NCI-H2171 (cell line): ENCODE data around the gene TUBGCP2.
"Not testable (repeated sequence)": the region's sequence is repeated elsewhere in the genome, so short reads cannot be mapped to it uniquely, and the experiment has no call there.

Source experiments
- DNase-seq: peaks from one replicate; lab custom pipeline; 2025; lab: John Stamatoyannopoulos, UW

Gene TUBGCP2

GRCh38 chr10:133324857-133325260 lies 16.2 kb upstream of the TUBGCP2 start:
- DNase-seq, result no peak

GRCh38 chr10:133324198-133324792 lies 15.6 kb upstream of the TUBGCP2 start:
- DNase-seq, result peak; percentile 24

GRCh38 chr10:133322064-133322709 lies 13.5 kb upstream of the TUBGCP2 start:
- not testable (repeated sequence) for DNase-seq

- not testable (repeated sequence) for DNase-seq
Observed at GRCh38 chr10:133320852-133321422, 12.3 kb upstream of the TUBGCP2 start.

- peak; percentile 31 for DNase-seq
Observed at GRCh38 chr10:133318494-133319127, 9.9 kb upstream of the TUBGCP2 start.

- DNase-seq, result no peak
Observed at GRCh38 chr10:133316732-133317131, 8.1 kb upstream of the TUBGCP2 start.

GRCh38 chr10:133316266-133316665 lies 7.6 kb upstream of the TUBGCP2 start:
- no peak for DNase-seq

- DNase-seq, result no peak
Observed at GRCh38 chr10:133315847-133316246, 7.2 kb upstream of the TUBGCP2 start.

GRCh38 chr10:133314911-133315310 lies 6.2 kb upstream of the TUBGCP2 start:
- DNase-seq, result no peak

- DNase-seq, result no peak
Observed at GRCh38 chr10:133313192-133313591, 4.5 kb upstream of the TUBGCP2 start.

GRCh38 chr10:133312769-133313145 lies 4.1 kb upstream of the TUBGCP2 start:
- DNase-seq, result no peak

- DNase-seq, result no peak
Observed at GRCh38 chr10:133312016-133312768, 3.5 kb upstream of the TUBGCP2 start.

GRCh38 chr10:133311570-133311969 lies 2.9 kb upstream of the TUBGCP2 start:
- no peak for DNase-seq

GRCh38 chr10:133310789-133311188 lies 2.1 kb upstream of the TUBGCP2 start:
- no peak for DNase-seq

GRCh38 chr10:133310399-133310755 lies 1.7 kb upstream of the TUBGCP2 start:
- no peak for DNase-seq

GRCh38 chr10:133309720-133310398 lies 1.2 kb upstream of the TUBGCP2 start:
- DNase-seq, result no peak

GRCh38 chr10:133309100-133309719 lies 538 bp upstream of the TUBGCP2 start:
- DNase-seq, result peak; percentile 69

GRCh38 chr10:133307776-133308420 lies 774 bp downstream of the TUBGCP2 start:
- DNase-seq, result peak; percentile 47

GRCh38 chr10:133306941-133307379 lies 1.7 kb downstream of the TUBGCP2 start:
- DNase-seq, result no peak

GRCh38 chr10:133306097-133306476 lies 2.6 kb downstream of the TUBGCP2 start:
- no peak for DNase-seq

GRCh38 chr10:133303206-133303605 lies 5.5 kb downstream of the TUBGCP2 start:
- no peak for DNase-seq
